ENCODE data around the gene ATXN10. TPM values are rescaled to one million over a fixed set of nuclear protein-coding genes. Genes with fewer than 3 reads are reported as not detected.

The ATXN10 gene
- total RNA-seq, 4 donors from 2014 or later: 110 to 145 (median 134) TPM

- H3K36me3 ChIP-seq: peaks cover 0 to 6% of the 10 kb centered on the region in 2 donors
- intact Hi-C loops (cut with DNase I): no loop called here
- no peak overlapping the region for H3K27ac ChIP-seq
- no peaks in the 10 kb centered on the region for H3K9me3 ChIP-seq
- no peak overlapping the region for H3K4me3 ChIP-seq (replicated peaks in 1 of 3)
- no peaks in the 10 kb centered on the region for H3K27me3 ChIP-seq
- peaks cover 7 to 18% of the 10 kb centered on the region in 2 donors for H3K4me1 ChIP-seq
- WGBS, 2 donors: 94 to 96% methylated on average over 2 of the region's 2 CpGs
- no peak for TF ChIP-seq POLR2A (IDR thresholded peaks at IDR 0.05)
- TF ChIP-seq CTCF (IDR thresholded peaks at IDR 0.05): no peak
- no peak for DNase-seq
Measured at GRCh38 chr22:45814198-45814597, 142.6 kb downstream of the ATXN10 start.

- intact Hi-C loops (cut with DNase I): no loop called here
- 88 to 92% methylated on average over 8 of the region's 8 CpGs for whole genome bisulfite sequencing, 2 donors
- TF ChIP-seq POLR2A (IDR thresholded peaks at IDR 0.05): no peak
- TF ChIP-seq CTCF (IDR thresholded peaks at IDR 0.05): no peak
Measured at GRCh38 chr22:45816776-45817175, 145.1 kb downstream of the ATXN10 start.

GRCh38 chr22:45817745-45818423, 146.2 kb downstream of the ATXN10 start:
- peaks cover 7 to 18% of the 10 kb centered on the region in 2 donors for H3K4me1 ChIP-seq
- TF ChIP-seq POLR2A (IDR thresholded peaks at IDR 0.05) (peak in 1 of 2 donors; percentile 25), CTCF (IDR thresholded peaks at IDR 0.05) (no peak)
- H3K4me3 ChIP-seq (replicated peaks in 1 of 3): no peak overlapping the region
- peak; percentile 97 for DNase-seq
- no peaks in the 10 kb centered on the region for H3K36me3 ChIP-seq
- WGBS, 2 donors: 38 to 40% methylated on average over 6 to 8 of the region's 8 CpGs
- intact Hi-C loops (cut with DNase I): no loop called here
- H3K9me3 ChIP-seq: no peaks in the 10 kb centered on the region
- H3K27me3 ChIP-seq: no peaks in the 10 kb centered on the region
- peak overlapping the region; percentile 38 to 67 (median 44) for H3K27ac ChIP-seq

More at GRCh38 chr22:45816776-45817175, 145.1 kb downstream of the ATXN10 start:
- DNase-seq: no peak
- H3K4me1 ChIP-seq: peaks cover 7 to 18% of the 10 kb centered on the region in 2 donors
- H3K36me3 ChIP-seq: peaks cover 0 to 5% of the 10 kb centered on the region in 2 donors
- H3K27me3 ChIP-seq: no peaks in the 10 kb centered on the region
- H3K4me3 ChIP-seq (replicated peaks in 1 of 3): no peak overlapping the region
- no peaks in the 10 kb centered on the region for H3K9me3 ChIP-seq
- H3K27ac ChIP-seq: peak overlapping the region in 1 of 3 donors; percentile 26

GRCh38 chr22:45818424-45819085, 146.9 kb downstream of the ATXN10 start:
- no peak for DNase-seq
- H3K27ac ChIP-seq: peak overlapping the region; percentile 44 to 67 (median 57)

More at GRCh38 chr22:45818424-45819085, 146.9 kb downstream of the ATXN10 start:
- H3K4me3 ChIP-seq (replicated peaks in 1 of 3): no peak overlapping the region
- TF ChIP-seq POLR2A (IDR thresholded peaks at IDR 0.05) (peak in 1 of 2 donors; percentile 2), CTCF (IDR thresholded peaks at IDR 0.05) (no peak)
- WGBS, 2 donors: 49 to 63% methylated on average over 8 to 14 of the region's 14 CpGs
- H3K27me3 ChIP-seq: no peaks in the 10 kb centered on the region
- peaks cover 7 to 18% of the 10 kb centered on the region in 2 donors for H3K4me1 ChIP-seq
- H3K9me3 ChIP-seq: no peaks in the 10 kb centered on the region
- no peaks in the 10 kb centered on the region for H3K36me3 ChIP-seq
- intact Hi-C loops (cut with DNase I): no loop called here
